Endothelial cell of umbilical vein (primary cell): ENCODE data around the gene ZSCAN4. TPM values are rescaled to one million over a fixed set of nuclear protein-coding genes. Genes with fewer than 3 reads are reported as not detected.

Source experiments
- BruUV-seq: library from RNA; stranded (reverse); fragments of 400-500 nt; replicated peaks from 2 replicates; lab custom pipeline; 2021; lab: Mats Ljungman, UMichigan
- CTCF ChIA-PET: fragments of 300-600, 350-600 bp; sonication (Branson Sonifier 250); formaldehyde crosslinking; loops from one replicate; lab custom pipeline; 2021; ENCODE audit warnings: antibody characterized with exemption, inconsistent platforms; lab: Charles Lee
- POLR2A ChIA-PET: fragments of 300-600, 350-600 bp; sonication (Branson Sonifier 250); formaldehyde crosslinking; loops from one replicate; lab custom pipeline; 2021; ENCODE audit warnings: antibody characterized with exemption, inconsistent platforms; lab: Charles Lee
- DNase-seq: peaks from one replicate; pipeline ENCODE4 v3.0.0-alpha.2; 2011; ENCODE audit warnings: low read depth, low spot score
- FAIRE-seq: peaks from 2 replicates; lab custom pipeline; 2011; peaks lifted over from hg19 to GRCh38; lab: Jason Lieb, UNC
- H2AFZ ChIP-seq: 2 replicates; pipeline ENCODE4 v1.6.0; 2012; ENCODE audit warnings: low read depth, low read length, control low read depth, inconsistent platforms
- H3K27ac ChIP-seq: 2 replicates; pipeline ENCODE4 v1.5.1; 2011; ENCODE audit warnings: low read depth, mild to moderate bottlenecking, control low read depth, low read length, moderate library complexity; ENCODE audit not compliant: insufficient read depth
- H3K27me3 ChIP-seq, 2 experiments: 2 replicates each; pipeline versions ENCODE4 v1.6.0 to v1.6.1; 2011; ENCODE audit warnings: low read length in 2 of 2, mixed read lengths in 1 of 2; ENCODE audit not compliant: control insufficient read depth in 2 of 2, insufficient read depth in 2 of 2
- H3K36me3 ChIP-seq, 2 experiments: 2 replicates in 1 of 2; 3 replicates in 1 of 2; pipeline ENCODE4 v1.5.1; 2011; ENCODE audit warnings: low read length in 2 of 2, mild to moderate bottlenecking in 1 of 2, moderate library complexity in 1 of 2; ENCODE audit not compliant: control insufficient read depth in 2 of 2, insufficient read depth in 2 of 2; ENCODE audit errors: extremely low read depth in 1 of 2
- H3K4me1 ChIP-seq: 3 replicates; pipeline ENCODE4 v1.5.1; 2011; ENCODE audit warnings: mild to moderate bottlenecking, low read length; ENCODE audit not compliant: control insufficient read depth, insufficient read depth; ENCODE audit errors: extremely low read depth
- H3K4me2 ChIP-seq: 2 replicates; pipeline ENCODE4 v1.6.1; 2011; ENCODE audit warnings: low read length, control low read depth, mixed read lengths; ENCODE audit not compliant: insufficient read depth
- H3K4me3 ChIP-seq, 3 experiments: fragments of 200-600 bp in 1 of 3; sonication (generic), shearing (Covaris generic) in 1 of 3; replicated peaks in 1 of 3; 2 replicates each; pipeline ENCODE4 v1.5.1; 2011 to 2016; ENCODE audit warnings: control low read depth in 3 of 3, low read length in 3 of 3, mild to moderate bottlenecking in 2 of 3, inconsistent platforms in 1 of 3, low read depth in 1 of 3, moderate library complexity in 1 of 3; ENCODE audit not compliant: insufficient read depth in 1 of 3
- H3K79me2 ChIP-seq: 2 replicates; pipeline ENCODE4 v1.6.0; 2012; ENCODE audit warnings: low read length, inconsistent platforms; ENCODE audit not compliant: control insufficient read depth, insufficient read depth
- H3K9ac ChIP-seq: replicated peaks from 2 replicates; pipeline ENCODE3; 2011; ENCODE audit warnings: low read length, control low read depth; ENCODE audit not compliant: insufficient read depth; ENCODE audit errors: extremely low read depth
- H3K9me1 ChIP-seq: replicated peaks from 3 replicates; pipeline ENCODE4 v1.6.0; 2011; ENCODE audit warnings: mild to moderate bottlenecking, low read length; ENCODE audit not compliant: control insufficient read depth, insufficient read depth; ENCODE audit errors: extremely low read depth
- H3K9me3 ChIP-seq: replicated peaks from 2 replicates; pipeline ENCODE4 v1.5.1; 2012; ENCODE audit warnings: low read length, inconsistent platforms; ENCODE audit not compliant: control insufficient read depth, insufficient read depth
- H4K20me1 ChIP-seq: replicated peaks from 2 replicates; pipeline ENCODE3; 2011; ENCODE audit warnings: mild to moderate bottlenecking, low read length; ENCODE audit not compliant: control insufficient read depth, insufficient read depth; ENCODE audit errors: extremely low read depth
- FOS ChIP-seq: IDR thresholded peaks from 2 replicates; pipeline ENCODE4 v1.6.1; 2011; ENCODE audit warnings: mild to moderate bottlenecking, low read length, moderate library complexity, borderline replicate concordance; ENCODE audit not compliant: insufficient read depth
- GATA2 ChIP-seq: IDR thresholded peaks from 2 replicates; pipeline ENCODE4 v1.7.0; 2011; ENCODE audit warnings: low read depth, mild to moderate bottlenecking, moderate library complexity, mixed read lengths, low read length; ENCODE audit not compliant: insufficient read length, insufficient read depth
- MYC ChIP-seq: IDR thresholded peaks from one replicate; pipeline ENCODE4 v1.6.1; 2011; ENCODE audit warnings: mild to moderate bottlenecking, low read depth, low read length
- dilution Hi-C: fragments of 300-500 bp; cut with MboI; formaldehyde crosslinking; loops from one replicate; pipeline ENCODE4 v1.15.0; 2019; ENCODE audit warnings: low sequenced_read_pairs; ENCODE audit not compliant: extremely low pct_ligation_motif_present
- intact Hi-C: fragments of 100-400 bp; cut with micrococcal nuclease; formaldehyde crosslinking; loops from one replicate; pipeline ENCODE4 v1.10.0; 2022
- polyA plus RNA-seq, 4 experiments: library from polyadenylated mRNA; depleted of rRNA in 3 of 4; stranded (reverse) in 3 of 4; unstranded in 1 of 4; fragments of >200 nt; gene quantifications; 2 replicates each; pipeline versions ENCODE4 v1.2.1 to v1.2.3, GENCODE V29; 2011 to 2012; ENCODE audit warnings: missing spikeins in 1 of 4
- total RNA-seq: library from RNA; stranded (reverse); gene quantifications from 2 replicates; pipeline ENCODE4 v1.2.3, GENCODE V29; 2021

Gene ZSCAN4
- total and polyA plus RNA-seq, 2 donors (not counting 3 experiments of a cell fraction or from before 2014, with no cell fraction given): not detected

DNA sequence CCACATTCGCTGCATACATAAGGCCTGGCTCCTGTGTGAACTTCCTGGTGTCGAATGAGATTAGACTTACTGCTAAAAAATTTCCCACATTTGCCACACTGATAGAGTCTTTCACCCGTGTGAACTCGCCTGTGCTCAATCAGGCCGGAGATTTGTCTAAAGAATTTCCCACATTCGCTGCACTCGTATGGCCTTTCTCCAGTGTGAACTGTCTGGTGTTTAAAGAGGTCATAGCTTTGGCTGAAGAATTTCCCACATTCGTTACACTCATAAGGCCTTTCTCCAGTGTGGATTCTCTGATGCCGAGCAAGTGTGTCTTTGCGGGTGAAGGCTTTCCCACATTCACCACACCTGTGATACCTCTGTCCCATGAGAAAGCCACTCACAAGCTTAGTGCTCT is 52.1 kb downstream of the ZSCAN4 start:
- Histone ChIP-seq H3K4me3 (no peak overlapping the region), H3K27ac (no peak overlapping the region), H3K9me1 (no peaks in the 10 kb centered on the region), H3K79me2 (no peaks in the 10 kb centered on the region), H3K9me3 (peaks cover 26% of the 10 kb centered on the region), H3K9ac (no peak overlapping the region), H2AFZ (no peak overlapping the region), H4K20me1 (no peaks in the 10 kb centered on the region), H3K36me3 (peaks cover 9 to 22% of the 10 kb centered on the region in 2 experiments), H3K4me2 (no peak overlapping the region), H3K4me1 (no peaks in the 10 kb centered on the region), H3K27me3 (no peaks in the 10 kb centered on the region)
- CTCF ChIA-PET: no interaction called here
- dilution Hi-C loops (no loop called here), intact Hi-C loops (no loop called here)
- no TSS peak for BruUV-seq
- TF ChIP-seq FOS: no peak
- TF ChIP-seq MYC: no peak
- no peak for TF ChIP-seq GATA2
- FAIRE-seq (no peak), DNase-seq (no peak)
- POLR2A ChIA-PET: no interaction called here

Other genes with a start within 250 kb of the ZSCAN4 start
- 8.9 and 11.5 TPM in 2 replicates for gene ZNF749, start 233.6 kb upstream of the ZSCAN4 start, total RNA-seq
- 8.5 and 8.8 TPM in 2 replicates for gene ZNF749, start 233.6 kb upstream of the ZSCAN4 start, polyA plus RNA-seq
- gene VN1R1, start 211.8 kb upstream of the ZSCAN4 start, total RNA-seq: 0.23 and 0.38 TPM in 2 replicates
- gene VN1R1, start 211.8 kb upstream of the ZSCAN4 start, polyA plus RNA-seq: 0.08 and 0.14 TPM in 2 replicates
- gene ZNF772, start 191.4 kb upstream of the ZSCAN4 start, total RNA-seq: 6.4 and 7.0 TPM in 2 replicates
- 1.5 and 3.1 TPM in 2 replicates for gene ZNF772, start 191.4 kb upstream of the ZSCAN4 start, polyA plus RNA-seq
- gene ZNF419, start 181.2 kb upstream of the ZSCAN4 start, total RNA-seq: 6.3 and 7.2 TPM in 2 replicates
- gene ZNF419, start 181.2 kb upstream of the ZSCAN4 start, polyA plus RNA-seq: 5.1 and 6.4 TPM in 2 replicates
- gene ZNF773, start 169.0 kb upstream of the ZSCAN4 start, total RNA-seq: 4.3 and 5.5 TPM in 2 replicates
- gene ZNF773, start 169.0 kb upstream of the ZSCAN4 start, polyA plus RNA-seq: 4.0 and 5.1 TPM in 2 replicates
- gene ZNF549, start 141.6 kb upstream of the ZSCAN4 start, total RNA-seq: 3.1 and 3.5 TPM in 2 replicates
- gene ZNF549, start 141.6 kb upstream of the ZSCAN4 start, polyA plus RNA-seq: 1.1 and 1.4 TPM in 2 replicates
- 4.8 and 8.4 TPM in 2 replicates for gene ZNF550, start 109.1 kb upstream of the ZSCAN4 start, total RNA-seq
- gene ZNF550, start 109.1 kb upstream of the ZSCAN4 start, polyA plus RNA-seq: 2.0 and 2.5 TPM in 2 replicates
- 3.8 and 4.2 TPM in 2 replicates for gene ZNF416, start 90.0 kb upstream of the ZSCAN4 start, total RNA-seq
- 1.4 and 1.5 TPM in 2 replicates for gene ZNF416, start 90.0 kb upstream of the ZSCAN4 start, polyA plus RNA-seq
- 1.3 and 2.4 TPM in 2 replicates for gene ZIK1, start 84.8 kb upstream of the ZSCAN4 start, total RNA-seq
- gene ZIK1, start 84.8 kb upstream of the ZSCAN4 start, polyA plus RNA-seq: 0.79 and 0.99 TPM in 2 replicates
- 4.0 TPM in 2 replicates for gene ZNF530, start 69.0 kb upstream of the ZSCAN4 start, total RNA-seq
- 1.5 and 1.7 TPM in 2 replicates for gene ZNF530, start 69.0 kb upstream of the ZSCAN4 start, polyA plus RNA-seq
- gene ZNF134, start 54.7 kb upstream of the ZSCAN4 start, total RNA-seq: 11.1 and 12.3 TPM in 2 replicates
- 3.5 and 6.4 TPM in 2 replicates for gene ZNF134, start 54.7 kb upstream of the ZSCAN4 start, polyA plus RNA-seq
- gene ZNF211, start 35.8 kb upstream of the ZSCAN4 start, total RNA-seq: 8.6 and 9.4 TPM in 2 replicates
- gene ZNF211, start 35.8 kb upstream of the ZSCAN4 start, polyA plus RNA-seq: 4.7 and 6.3 TPM in 2 replicates
- gene ZNF551, start 13.0 kb downstream of the ZSCAN4 start, total RNA-seq: 5.6 and 6.1 TPM in 2 replicates
- 2.6 and 2.7 TPM in 2 replicates for gene ZNF551, start 13.0 kb downstream of the ZSCAN4 start, polyA plus RNA-seq
- gene ZNF154, start 40.3 kb downstream of the ZSCAN4 start, total RNA-seq: 0.81 and 2.0 TPM in 2 replicates
- 1.1 and 1.3 TPM in 2 replicates for gene ZNF154, start 40.3 kb downstream of the ZSCAN4 start, polyA plus RNA-seq
- gene ZNF671, start 58.7 kb downstream of the ZSCAN4 start, total RNA-seq: 2.3 and 2.7 TPM in 2 replicates
- gene ZNF671, start 58.7 kb downstream of the ZSCAN4 start, polyA plus RNA-seq: 2.6 and 4.1 TPM in 2 replicates
- 12.1 and 13.1 TPM in 2 replicates for gene ZNF776, start 77.9 kb downstream of the ZSCAN4 start, total RNA-seq
- gene ZNF776, start 77.9 kb downstream of the ZSCAN4 start, polyA plus RNA-seq: 5.0 and 5.7 TPM in 2 replicates
- 12.6 and 14.7 TPM in 2 replicates for gene ZNF586, start 100.7 kb downstream of the ZSCAN4 start, total RNA-seq
- gene ZNF586, start 100.7 kb downstream of the ZSCAN4 start, polyA plus RNA-seq: 4.8 and 6.0 TPM in 2 replicates
- gene ZNF552, start 146.0 kb downstream of the ZSCAN4 start, total RNA-seq: 6.1 and 6.5 TPM in 2 replicates
- gene ZNF552, start 146.0 kb downstream of the ZSCAN4 start, polyA plus RNA-seq: 3.0 and 3.3 TPM in 2 replicates
- 15.6 and 16.3 TPM in 2 replicates for gene ZNF587B, start 161.4 kb downstream of the ZSCAN4 start, total RNA-seq
- 2.8 and 3.2 TPM in 2 replicates for gene ZNF587B, start 161.4 kb downstream of the ZSCAN4 start, polyA plus RNA-seq
- 43.1 and 44.0 TPM in 2 replicates for gene ZNF587, start 180.9 kb downstream of the ZSCAN4 start, total RNA-seq
- 11.2 and 13.1 TPM in 2 replicates for gene ZNF587, start 180.9 kb downstream of the ZSCAN4 start, polyA plus RNA-seq
- 3.8 and 7.9 TPM in 2 replicates for gene ZNF814, start 220.1 kb downstream of the ZSCAN4 start, total RNA-seq
- 3.3 and 5.7 TPM in 2 replicates for gene ZNF814, start 220.1 kb downstream of the ZSCAN4 start, polyA plus RNA-seq
- gene ZNF417, start 247.7 kb downstream of the ZSCAN4 start, total RNA-seq: 10.6 and 17.8 TPM in 2 replicates
- 2.1 and 3.1 TPM in 2 replicates for gene ZNF417, start 247.7 kb downstream of the ZSCAN4 start, polyA plus RNA-seq